GM19372 (cell line): Measurements from ENCODE around the gene LRRC61.
A peak's percentile ranks its signal among the peaks of the same experiment; 100 is the strongest.

Source experiments
- ATAC-seq: cut with Tn5 transposase; IDR thresholded peaks from one replicate; pipeline ENCODE4 v1.9.1; 2021; ENCODE audit warnings: mild to moderate bottlenecking, low read depth, moderate library complexity; ENCODE audit not compliant: unreplicated experiment

The LRRC61 gene

GRCh38 chr7:150368096-150368883 is 45.1 kb downstream of the LRRC61 start, which contains the start of gene REPIN1:
Gene REPIN1, plus strand, starts transcription at chr7:150368822. Its CDS starts 890 bp downstream, at chr7:150369712.
- ATAC-seq = peak; percentile 53

- peak; percentile 37 for ATAC-seq
Measured at GRCh38 chr7:150368884-150369747, 46.0 kb downstream of the LRRC61 start.

GRCh38 chr7:150369748-150370501 is 46.8 kb downstream of the LRRC61 start:
- no peak for ATAC-seq

GRCh38 chr7:150370612-150371071 is 47.5 kb downstream of the LRRC61 start:
- ATAC-seq = no peak

- ATAC-seq = no peak
Measured at GRCh38 chr7:150371131-150371995, 48.2 kb downstream of the LRRC61 start.

GRCh38 chr7:150371996-150372270 is 48.8 kb downstream of the LRRC61 start:
- no peak for ATAC-seq

GRCh38 chr7:150372271-150373048 is 49.3 kb downstream of the LRRC61 start:
- no peak for ATAC-seq

GRCh38 chr7:150373049-150373801 is 50.1 kb downstream of the LRRC61 start:
- no peak for ATAC-seq

GRCh38 chr7:150374026-150374425 is 50.9 kb downstream of the LRRC61 start:
- no peak for ATAC-seq

GRCh38 chr7:150374472-150374871 is 51.3 kb downstream of the LRRC61 start:
- ATAC-seq = no peak

- ATAC-seq = no peak
Measured at GRCh38 chr7:150375662-150376521, 52.7 kb downstream of the LRRC61 start.

GRCh38 chr7:150376560-150376959 is 53.4 kb downstream of the LRRC61 start:
- no peak for ATAC-seq

GRCh38 chr7:150377196-150377595 is 54.0 kb downstream of the LRRC61 start:
- ATAC-seq = no peak

GRCh38 chr7:150377635-150378034 is 54.5 kb downstream of the LRRC61 start:
- ATAC-seq = no peak

GRCh38 chr7:150378115-150378852 is 55.1 kb downstream of the LRRC61 start:
- ATAC-seq = no peak

- ATAC-seq = peak; percentile 73
Measured at GRCh38 chr7:150378853-150379440, 55.8 kb downstream of the LRRC61 start, which contains the start of gene ZNF775. Gene ZNF775, plus strand, starts transcription at chr7:150379330. Its CDS starts 9,141 bp downstream, at chr7:150388471.
